Measurements from ENCODE around the gene GALNT9.
"Not testable (repeated sequence)": the region's sequence is repeated elsewhere in the genome, so short reads cannot be mapped to it uniquely, and the experiment has no call there.

The GALNT9 gene

GRCh38 chr12:132247718-132248452 is 81.5 kb downstream of the GALNT9 start:
- H3K9me3 Mint-ChIP-seq = peaks cover 6% of the 10 kb centered on the region

DNA sequence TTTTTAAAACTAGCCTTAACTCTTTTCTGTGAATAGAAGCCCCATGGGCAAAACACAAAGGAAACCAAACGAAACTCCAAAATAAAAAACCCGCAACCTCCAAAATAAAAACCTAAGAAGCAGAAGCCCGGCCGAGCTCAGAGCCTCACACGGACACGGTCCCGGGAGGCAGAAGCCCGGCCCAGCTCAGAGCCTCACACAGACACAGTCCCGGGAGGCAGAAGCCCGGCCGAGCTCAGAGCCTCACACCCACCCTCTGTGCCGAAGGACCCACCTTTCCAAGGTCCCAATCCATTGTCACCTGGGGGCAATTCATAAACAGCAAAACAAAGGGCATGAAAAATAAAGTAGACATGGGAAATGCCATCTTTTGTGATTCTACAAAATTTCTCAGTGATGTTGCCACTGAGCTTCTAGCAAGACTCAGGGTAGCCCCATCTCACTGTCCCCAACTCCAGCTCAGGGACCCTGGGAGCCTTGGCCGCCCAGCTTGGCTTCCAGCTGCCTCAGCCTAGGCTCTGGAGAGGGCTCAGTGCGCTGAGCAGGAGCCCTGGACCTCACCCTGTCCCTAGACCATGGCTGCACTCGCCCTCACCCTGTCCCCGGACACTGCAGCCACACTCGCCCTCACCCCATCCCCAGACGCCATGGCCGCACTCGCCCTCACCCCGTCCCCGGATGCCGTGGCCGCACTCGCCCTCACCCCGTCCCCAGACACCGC is 82.2 kb downstream of the GALNT9 start:
- no peaks in the 10 kb centered on the region for H3K36me3 Mint-ChIP-seq (ENCODE audit: low read depth)
- H3K4me1 Mint-ChIP-seq (ENCODE audit: low read depth) = no peaks in the 10 kb centered on the region
- H3K27ac Mint-ChIP-seq = no peak overlapping the region
- no peaks in the 10 kb centered on the region for H3K27me3 Mint-ChIP-seq (ENCODE audit: low read depth)
- no peak overlapping the region for H3K4me3 Mint-ChIP-seq
- peaks cover 6% of the 10 kb centered on the region for H3K9me3 Mint-ChIP-seq
- DNase-seq (ENCODE audit: low spot score) = no peak

More at GRCh38 chr12:132247718-132248452, 81.5 kb downstream of the GALNT9 start:
- H3K27me3 Mint-ChIP-seq (ENCODE audit: low read depth) = no peaks in the 10 kb centered on the region
- no peak overlapping the region for H3K4me3 Mint-ChIP-seq
- DNase-seq (ENCODE audit: low spot score) = no peak
- H3K27ac Mint-ChIP-seq = no peak overlapping the region
- no peaks in the 10 kb centered on the region for H3K4me1 Mint-ChIP-seq (ENCODE audit: low read depth)
- no peaks in the 10 kb centered on the region for H3K36me3 Mint-ChIP-seq (ENCODE audit: low read depth)

DNA sequence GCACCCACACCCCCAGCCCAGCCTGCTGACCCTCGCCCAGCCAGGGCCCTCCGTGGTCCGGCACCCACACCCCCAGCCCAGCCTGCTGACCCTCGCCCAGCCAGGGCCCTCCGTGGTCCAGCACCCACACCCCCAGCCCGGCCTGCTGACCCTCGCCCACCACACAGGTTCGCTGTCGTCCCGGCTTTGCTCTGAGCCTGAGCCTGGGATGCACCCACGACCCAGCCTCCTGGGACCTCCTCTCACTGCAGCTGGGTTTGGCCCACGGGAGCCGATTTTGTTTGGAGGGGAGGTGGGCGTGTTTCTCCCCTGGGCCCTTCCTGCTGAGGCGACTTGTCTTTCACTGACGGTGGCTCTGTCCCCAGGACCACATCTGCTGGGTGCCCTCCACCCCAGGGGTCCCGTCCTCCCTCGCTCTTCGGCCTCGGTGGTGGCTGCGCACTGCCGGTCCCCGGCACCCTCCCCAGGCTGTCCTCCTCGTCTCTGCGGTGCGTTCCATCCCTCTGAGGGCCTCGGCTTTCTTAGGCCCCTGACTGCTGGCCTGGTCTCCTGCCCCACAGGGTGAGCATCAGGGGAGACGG is 83.8 kb downstream of the GALNT9 start:
- Mint-ChIP-seq H3K27me3 (ENCODE audit: low read depth) (no peaks in the 10 kb centered on the region), H3K36me3 (ENCODE audit: low read depth) (no peaks in the 10 kb centered on the region), H3K4me3 (no peak overlapping the region), H3K27ac (no peak overlapping the region), H3K9me3 (peaks cover 6% of the 10 kb centered on the region), H3K4me1 (ENCODE audit: low read depth) (no peaks in the 10 kb centered on the region)
- DNase-seq (ENCODE audit: low spot score) = no peak

DNA sequence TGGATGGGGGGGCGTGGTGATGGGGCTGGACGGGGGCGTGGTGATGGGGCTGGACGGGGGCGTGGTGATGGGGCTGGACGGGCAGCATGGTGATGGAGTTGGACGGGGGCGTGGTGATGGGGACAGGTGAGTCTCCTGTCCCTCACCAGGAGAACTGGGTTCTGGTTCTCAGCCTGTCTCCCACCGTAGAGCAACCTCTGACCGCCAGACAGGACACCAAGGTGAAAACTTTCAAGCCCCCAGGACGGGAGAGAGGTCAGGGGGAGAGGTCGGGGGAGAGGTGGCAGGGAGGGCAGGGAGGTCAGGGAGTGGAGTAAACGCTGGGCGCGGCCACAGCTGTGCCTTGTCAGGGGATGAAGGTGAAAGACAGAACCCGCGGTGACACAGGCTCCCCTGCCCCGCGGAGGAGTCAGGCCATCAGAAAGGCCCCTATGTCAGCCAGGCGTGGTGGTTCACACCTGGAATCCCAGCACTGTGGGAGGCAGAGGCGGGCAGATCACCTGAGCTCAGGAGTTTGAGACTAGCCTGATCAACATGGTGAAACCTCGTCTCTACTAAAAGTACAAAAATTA is 84.6 kb downstream of the GALNT9 start:
- Mint-ChIP-seq H3K4me3 (no peak overlapping the region), H3K27me3 (ENCODE audit: low read depth) (no peaks in the 10 kb centered on the region), H3K36me3 (ENCODE audit: low read depth) (no peaks in the 10 kb centered on the region), H3K27ac (no peak overlapping the region), H3K9me3 (peaks cover 6% of the 10 kb centered on the region), H3K4me1 (ENCODE audit: low read depth) (no peaks in the 10 kb centered on the region)
- DNase-seq (ENCODE audit: low spot score) = no peak

- no peak overlapping the region for H3K27ac Mint-ChIP-seq
- H3K36me3 Mint-ChIP-seq (ENCODE audit: low read depth) = no peaks in the 10 kb centered on the region
- peaks cover 6% of the 10 kb centered on the region for H3K9me3 Mint-ChIP-seq
- no peaks in the 10 kb centered on the region for H3K4me1 Mint-ChIP-seq (ENCODE audit: low read depth)
- H3K27me3 Mint-ChIP-seq (ENCODE audit: low read depth) = no peaks in the 10 kb centered on the region
- H3K4me3 Mint-ChIP-seq = no peak overlapping the region
- DNase-seq (ENCODE audit: low spot score) = no peak
These were observed 85.6 kb downstream of the GALNT9 start for GRCh38 chr12:132243596-132244310.

DNA sequence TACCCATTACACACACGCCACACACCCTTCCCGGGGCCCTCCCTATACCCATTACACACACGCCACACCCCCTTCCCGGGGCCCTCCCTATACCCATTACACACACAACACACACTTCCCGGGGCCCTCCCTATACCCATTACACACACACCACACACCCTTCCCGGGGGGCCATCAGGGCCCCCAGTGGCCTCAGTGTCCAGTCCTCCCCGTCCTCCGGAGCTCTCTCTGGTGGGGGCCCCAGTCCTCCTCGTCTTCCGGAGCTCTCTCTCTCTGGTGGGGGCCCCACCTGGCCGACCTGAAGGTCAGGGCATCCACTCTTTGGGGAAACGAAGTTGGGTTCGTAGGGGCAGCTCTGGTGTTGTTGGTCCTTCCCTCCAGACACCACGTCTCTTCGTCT is 86.2 kb downstream of the GALNT9 start:
- not testable (repeated sequence) for H3K36me3 Mint-ChIP-seq (ENCODE audit: low read depth); H3K4me1 Mint-ChIP-seq (ENCODE audit: low read depth); DNase-seq (ENCODE audit: low spot score); H3K9me3 Mint-ChIP-seq; H3K27ac Mint-ChIP-seq; H3K4me3 Mint-ChIP-seq; H3K27me3 Mint-ChIP-seq (ENCODE audit: low read depth)

DNA sequence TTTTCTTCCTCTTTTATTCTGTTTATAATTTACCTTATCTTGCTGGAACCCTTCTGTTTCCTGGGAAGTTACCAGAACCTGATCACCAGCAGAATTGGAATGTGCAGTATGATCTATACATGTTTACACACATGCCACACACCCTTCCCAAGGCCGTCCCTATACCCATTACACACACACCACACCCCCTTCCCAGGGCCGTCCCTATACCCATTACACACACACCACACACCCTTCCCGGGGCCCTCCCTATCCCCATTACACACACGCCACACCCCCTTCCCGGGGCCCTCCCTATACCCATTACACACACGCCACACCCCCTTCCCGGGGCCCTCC is 88.8 kb downstream of the GALNT9 start:
- DNase-seq (ENCODE audit: low spot score); H3K27ac Mint-ChIP-seq; H3K4me3 Mint-ChIP-seq; H3K4me1 Mint-ChIP-seq (ENCODE audit: low read depth); H3K9me3 Mint-ChIP-seq; H3K36me3 Mint-ChIP-seq (ENCODE audit: low read depth); H3K27me3 Mint-ChIP-seq (ENCODE audit: low read depth): not testable (repeated sequence)

DNA sequence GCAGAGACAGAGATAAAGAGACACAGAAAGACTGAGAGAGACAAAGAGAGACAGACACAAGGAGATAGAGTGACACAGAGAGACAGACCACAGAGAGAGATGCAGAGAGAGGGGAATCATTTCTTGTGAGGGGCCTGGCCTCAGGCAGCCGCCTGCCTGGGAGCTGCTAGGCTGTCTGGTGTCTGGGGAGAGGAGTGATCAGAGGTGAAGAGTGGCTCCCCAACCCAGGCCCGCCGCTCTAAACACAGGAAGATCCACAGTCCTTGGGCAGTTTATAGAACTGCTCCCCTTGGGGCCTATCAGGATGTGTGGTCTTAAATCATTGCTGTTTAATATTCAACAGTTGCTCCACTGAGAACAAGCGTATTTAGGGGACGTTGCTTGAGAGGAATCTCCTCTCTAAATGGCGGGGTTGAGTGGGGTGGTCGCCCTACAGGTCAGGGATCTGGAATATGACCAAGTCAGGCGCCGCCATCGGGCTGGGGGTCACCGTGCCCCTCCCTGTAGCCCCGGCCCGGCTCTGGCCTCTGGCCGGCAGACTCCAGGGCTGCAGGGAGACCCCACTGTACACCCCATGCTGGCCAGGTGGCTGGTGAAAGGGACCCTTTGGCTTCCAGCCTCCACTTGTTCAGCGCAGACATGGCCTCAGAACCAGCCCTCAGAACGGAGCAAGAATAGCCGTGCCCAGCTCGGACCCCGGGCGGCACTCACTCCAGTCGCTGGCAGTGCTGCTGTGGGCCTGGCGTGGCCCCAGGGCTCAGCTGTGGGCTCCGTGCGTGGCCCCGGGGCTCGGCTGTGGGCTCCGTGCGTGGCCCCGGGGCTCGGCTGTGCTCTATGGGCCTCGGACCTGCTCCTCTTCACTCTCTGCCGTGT is 89.4 kb downstream of the GALNT9 start:
- Mint-ChIP-seq H3K27me3 (ENCODE audit: low read depth) (no peaks in the 10 kb centered on the region), H3K9me3 (peaks cover 6% of the 10 kb centered on the region), H3K4me1 (ENCODE audit: low read depth) (no peaks in the 10 kb centered on the region), H3K4me3 (no peak overlapping the region), H3K36me3 (ENCODE audit: low read depth) (no peaks in the 10 kb centered on the region), H3K27ac (no peak overlapping the region)
- DNase-seq (ENCODE audit: low spot score) = no peak

DNA sequence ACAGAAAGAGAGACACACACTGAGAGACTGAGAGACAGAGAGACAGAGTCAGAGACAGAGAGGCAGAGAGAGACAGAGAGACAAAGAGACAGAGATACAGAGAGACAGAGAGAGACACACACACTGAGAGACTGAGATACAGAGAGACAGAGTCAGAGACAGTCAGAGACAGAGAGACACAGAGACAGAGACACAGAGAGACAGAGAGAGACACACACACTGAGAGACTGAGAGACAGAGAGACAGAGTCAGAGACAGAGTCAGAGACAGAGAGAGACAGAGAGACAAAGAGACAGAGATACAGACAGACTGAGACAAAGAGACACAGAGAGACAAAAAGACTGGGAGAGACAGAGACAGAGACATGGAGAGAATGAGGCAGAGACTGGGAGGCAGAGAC is 90.0 kb downstream of the GALNT9 start:
- Mint-ChIP-seq H3K4me1 (ENCODE audit: low read depth) (no peaks in the 10 kb centered on the region), H3K36me3 (ENCODE audit: low read depth) (no peaks in the 10 kb centered on the region), H3K27ac (no peak overlapping the region), H3K27me3 (ENCODE audit: low read depth) (no peaks in the 10 kb centered on the region), H3K4me3 (no peak overlapping the region), H3K9me3 (peaks cover 6% of the 10 kb centered on the region)
- no peak for DNase-seq (ENCODE audit: low spot score)

DNA sequence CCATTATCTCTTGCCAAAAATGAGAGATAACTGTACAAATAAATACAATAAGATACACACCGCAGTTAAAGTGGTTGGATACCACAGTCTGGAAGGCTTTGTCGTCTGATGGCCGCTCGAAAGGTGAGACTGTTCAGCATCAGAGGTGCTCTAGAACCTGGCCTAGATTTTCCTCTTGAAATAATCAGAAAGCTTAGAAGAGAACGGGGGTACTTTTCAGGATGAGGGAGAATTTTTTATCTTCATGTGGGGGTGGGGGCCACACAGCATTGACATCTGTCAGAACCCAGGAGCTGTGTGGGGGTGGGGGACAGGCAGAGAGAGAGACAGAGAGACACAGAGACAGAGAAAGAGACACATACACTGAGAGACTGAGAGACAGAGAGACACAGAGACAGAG is 90.5 kb downstream of the GALNT9 start:
- Mint-ChIP-seq H3K4me3 (no peak overlapping the region), H3K4me1 (ENCODE audit: low read depth) (no peaks in the 10 kb centered on the region), H3K27ac (no peak overlapping the region), H3K27me3 (ENCODE audit: low read depth) (no peaks in the 10 kb centered on the region), H3K9me3 (peaks cover 5% of the 10 kb centered on the region), H3K36me3 (ENCODE audit: low read depth) (no peaks in the 10 kb centered on the region)
- DNase-seq (ENCODE audit: low spot score) = no peak

- no peaks in the 10 kb centered on the region for H3K36me3 Mint-ChIP-seq (ENCODE audit: low read depth)
- no peak overlapping the region for H3K4me3 Mint-ChIP-seq
- H3K27ac Mint-ChIP-seq = no peak overlapping the region
- DNase-seq (ENCODE audit: low spot score) = no peak
- H3K27me3 Mint-ChIP-seq (ENCODE audit: low read depth) = no peaks in the 10 kb centered on the region
- no peaks in the 10 kb centered on the region for H3K4me1 Mint-ChIP-seq (ENCODE audit: low read depth)
- H3K9me3 Mint-ChIP-seq = peaks cover under 1% of the 10 kb centered on the region
These were observed 90.9 kb downstream of the GALNT9 start for GRCh38 chr12:132238488-132238854.

- H3K9me3 Mint-ChIP-seq = no peaks in the 10 kb centered on the region
- no peak overlapping the region for H3K4me3 Mint-ChIP-seq
- H3K4me1 Mint-ChIP-seq (ENCODE audit: low read depth) = no peaks in the 10 kb centered on the region
These were observed 91.5 kb downstream of the GALNT9 start for GRCh38 chr12:132237772-132238487.

More at GRCh38 chr12:132237772-132238487, 91.5 kb downstream of the GALNT9 start:
- no peak for DNase-seq (ENCODE audit: low spot score)
- no peak overlapping the region for H3K27ac Mint-ChIP-seq
- no peaks in the 10 kb centered on the region for H3K27me3 Mint-ChIP-seq (ENCODE audit: low read depth)
- no peaks in the 10 kb centered on the region for H3K36me3 Mint-ChIP-seq (ENCODE audit: low read depth)

Measured in T-helper 2 cell treated with Interferon-gamma antibody and Interleukin-4, amounts not matched to agents 5 μg/mL and 100 μg/mL, for 36 hours (primary cell).